Stimulated activated naive CD8-positive, alpha-beta T cell treated with anti-CD3 and anti-CD28 coated beads, Interleukin-15, Interleukin-2, amounts not matched to agents 100 ng/mL and 50 ng/mL, for 24 hours (primary cell): ENCODE data around the gene RAI1.

ENCODE experiments used
- H3K27ac Mint-ChIP-seq: one replicate; pipeline ENCODE4 v1.8.0; 2021; ENCODE audit warnings: mild to moderate bottlenecking, mixed read lengths
- H3K27me3 Mint-ChIP-seq: one replicate; pipeline ENCODE4 v1.8.0; 2021; ENCODE audit warnings: mixed read lengths
- H3K36me3 Mint-ChIP-seq: one replicate; pipeline ENCODE4 v1.8.0; 2021; ENCODE audit warnings: low read depth, mixed read lengths
- H3K4me1 Mint-ChIP-seq: one replicate; pipeline ENCODE4 v1.8.0; 2021; ENCODE audit warnings: low read depth, mixed read lengths
- H3K4me3 Mint-ChIP-seq: one replicate; pipeline ENCODE4 v1.8.0; 2021; ENCODE audit warnings: mild to moderate bottlenecking, mixed read lengths
- H3K9me3 Mint-ChIP-seq: one replicate; pipeline ENCODE4 v1.8.0; 2021; ENCODE audit warnings: mixed read lengths

Gene RAI1

GRCh38 chr17:17808706-17809432 lies 127.6 kb downstream of the RAI1 start:
- H3K27me3 Mint-ChIP-seq, result no peaks in the 10 kb centered on the region
- no peak overlapping the region for H3K27ac Mint-ChIP-seq
- peaks cover 9% of the 10 kb centered on the region for H3K36me3 Mint-ChIP-seq
- no peak overlapping the region for H3K4me3 Mint-ChIP-seq
- no peaks in the 10 kb centered on the region for H3K9me3 Mint-ChIP-seq
- peaks cover 13% of the 10 kb centered on the region for H3K4me1 Mint-ChIP-seq

DNA sequence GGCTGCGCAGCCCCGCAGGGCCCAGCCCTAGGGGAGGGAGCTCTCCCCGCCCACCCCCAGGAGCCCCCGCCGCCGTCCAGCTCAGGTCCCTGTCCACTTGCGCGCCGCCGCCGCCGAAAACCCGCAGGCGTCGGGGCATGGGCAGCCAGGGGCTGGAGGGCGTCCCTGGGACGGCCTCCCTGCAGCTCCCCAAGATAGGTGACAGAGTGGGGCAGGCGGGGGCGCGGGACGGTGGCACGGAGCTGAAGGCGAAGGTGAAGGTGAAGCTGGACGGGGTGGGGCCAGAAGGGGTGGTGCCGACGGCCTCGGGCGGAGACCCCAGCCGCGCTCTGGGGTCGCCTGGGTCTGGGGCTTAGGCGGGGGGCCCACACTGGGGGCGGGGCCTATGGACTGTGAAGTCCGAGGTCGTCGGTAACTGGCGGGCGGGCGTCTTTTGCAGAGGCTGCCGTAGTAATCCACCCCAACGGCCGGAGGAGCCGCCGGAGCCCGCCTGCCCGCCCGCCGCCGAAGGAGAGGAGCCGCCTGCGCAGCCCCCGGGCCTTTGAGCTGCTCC lies 128.3 kb downstream of the RAI1 start:
- no peaks in the 10 kb centered on the region for H3K9me3 Mint-ChIP-seq
- H3K27me3 Mint-ChIP-seq, result no peaks in the 10 kb centered on the region
- H3K4me1 Mint-ChIP-seq, result peaks cover 13% of the 10 kb centered on the region
- peaks cover 10% of the 10 kb centered on the region for H3K36me3 Mint-ChIP-seq
- H3K4me3 Mint-ChIP-seq, result no peak overlapping the region
- no peak overlapping the region for H3K27ac Mint-ChIP-seq

DNA sequence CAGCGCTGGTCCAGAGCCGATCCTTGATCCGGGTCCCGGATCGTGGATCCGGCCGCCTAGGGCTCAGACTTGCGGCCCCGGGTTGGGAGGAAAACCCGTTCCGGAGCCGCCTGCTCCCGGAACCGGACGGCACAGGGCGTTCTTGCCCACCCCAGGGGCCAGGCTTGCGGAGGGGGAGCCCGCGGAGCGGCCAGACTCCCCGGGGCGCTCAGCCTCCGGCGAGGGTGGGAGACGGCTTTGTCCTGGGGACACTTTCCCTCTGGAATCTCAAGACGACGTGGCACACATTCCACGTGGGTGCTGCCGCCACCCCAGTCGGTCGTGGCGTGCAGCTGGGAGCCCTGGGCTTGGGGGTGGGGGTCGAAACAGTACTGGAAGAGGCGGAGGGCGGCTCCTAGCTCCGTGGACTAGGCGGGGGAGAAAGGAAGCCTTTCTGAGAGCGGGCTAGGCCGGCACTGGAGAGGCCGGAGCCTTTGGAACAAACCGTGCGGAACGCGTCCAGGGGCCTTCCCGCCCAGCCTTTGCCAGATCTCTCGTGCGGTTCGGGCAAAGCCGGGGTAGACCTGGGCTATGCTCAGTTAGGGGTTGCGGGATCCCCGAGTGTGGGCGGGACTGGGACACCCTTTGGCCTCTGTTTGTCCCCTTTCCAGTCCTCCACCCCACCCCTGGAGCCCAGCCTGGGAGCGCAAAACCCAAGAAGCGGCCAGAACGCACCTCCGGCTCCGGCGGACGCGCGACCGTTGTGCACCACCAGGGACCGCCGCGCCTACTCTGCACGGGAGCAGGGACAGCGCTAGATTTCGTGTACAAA lies 129.0 kb downstream of the RAI1 start:
- peaks cover 13% of the 10 kb centered on the region for H3K4me1 Mint-ChIP-seq
- H3K36me3 Mint-ChIP-seq, result peaks cover 13% of the 10 kb centered on the region
- no peaks in the 10 kb centered on the region for H3K9me3 Mint-ChIP-seq
- no peak overlapping the region for H3K4me3 Mint-ChIP-seq
- H3K27ac Mint-ChIP-seq, result no peak overlapping the region
- no peaks in the 10 kb centered on the region for H3K27me3 Mint-ChIP-seq

GRCh38 chr17:17810895-17811248 lies 129.6 kb downstream of the RAI1 start:
- Mint-ChIP-seq H3K27ac (no peak overlapping the region), H3K4me1 (peaks cover 13% of the 10 kb centered on the region), H3K27me3 (no peaks in the 10 kb centered on the region), H3K36me3 (peaks cover 17% of the 10 kb centered on the region), H3K4me3 (no peak overlapping the region), H3K9me3 (no peaks in the 10 kb centered on the region)

GRCh38 chr17:17811381-17812210 lies 130.3 kb downstream of the RAI1 start:
- Mint-ChIP-seq H3K9me3 (no peaks in the 10 kb centered on the region), H3K4me3 (no peak overlapping the region), H3K27me3 (no peaks in the 10 kb centered on the region), H3K27ac (peak overlapping the region; percentile 31), H3K36me3 (peaks cover 17% of the 10 kb centered on the region), H3K4me1 (peaks cover 13% of the 10 kb centered on the region)

DNA sequence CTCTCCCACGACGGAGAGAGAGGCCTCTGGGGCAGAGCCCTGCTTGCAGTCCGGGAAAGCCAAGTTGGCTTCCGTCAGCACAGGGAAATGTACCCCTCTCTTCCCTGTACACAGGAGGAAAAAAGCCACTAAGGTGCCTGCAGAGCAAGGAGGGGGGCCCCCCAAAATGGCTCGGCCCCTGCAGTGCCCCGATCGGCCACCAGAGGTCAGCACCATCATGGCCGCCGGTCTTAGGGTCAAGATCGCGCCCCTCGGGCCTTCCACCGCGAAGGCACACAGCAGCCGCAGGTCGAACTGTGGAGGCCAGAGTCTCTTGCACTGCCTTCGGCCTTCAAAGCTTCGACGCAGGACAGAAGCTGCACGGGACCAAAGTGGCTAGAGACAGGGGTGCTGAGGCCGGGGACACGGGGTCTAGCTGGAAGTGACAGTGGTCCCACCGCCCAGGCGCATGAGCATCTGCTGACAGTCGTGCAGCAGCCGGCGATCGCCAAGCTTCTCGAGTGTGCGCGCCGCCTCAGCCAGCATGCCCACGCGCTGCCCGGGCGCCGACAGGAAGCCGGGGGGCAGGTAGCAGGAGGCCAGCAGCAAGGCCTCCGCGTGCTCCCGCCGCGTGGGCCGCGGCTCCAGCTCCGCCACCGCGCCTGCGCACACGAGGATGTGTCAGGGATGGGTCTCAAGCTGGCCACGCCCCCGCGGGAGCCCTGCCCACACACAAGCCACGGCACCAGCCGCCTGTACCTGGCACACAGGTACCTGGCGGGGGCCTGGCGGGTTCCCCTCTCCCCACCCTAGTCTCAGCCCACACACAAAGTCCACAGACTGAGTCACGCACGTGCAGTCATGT lies 131.2 kb downstream of the RAI1 start:
- H3K27ac Mint-ChIP-seq, result peak overlapping the region; percentile 16
- H3K4me1 Mint-ChIP-seq, result peaks cover 13% of the 10 kb centered on the region
- no peak overlapping the region for H3K4me3 Mint-ChIP-seq
- H3K27me3 Mint-ChIP-seq, result no peaks in the 10 kb centered on the region
- H3K9me3 Mint-ChIP-seq, result no peaks in the 10 kb centered on the region
- H3K36me3 Mint-ChIP-seq, result peaks cover 17% of the 10 kb centered on the region

DNA sequence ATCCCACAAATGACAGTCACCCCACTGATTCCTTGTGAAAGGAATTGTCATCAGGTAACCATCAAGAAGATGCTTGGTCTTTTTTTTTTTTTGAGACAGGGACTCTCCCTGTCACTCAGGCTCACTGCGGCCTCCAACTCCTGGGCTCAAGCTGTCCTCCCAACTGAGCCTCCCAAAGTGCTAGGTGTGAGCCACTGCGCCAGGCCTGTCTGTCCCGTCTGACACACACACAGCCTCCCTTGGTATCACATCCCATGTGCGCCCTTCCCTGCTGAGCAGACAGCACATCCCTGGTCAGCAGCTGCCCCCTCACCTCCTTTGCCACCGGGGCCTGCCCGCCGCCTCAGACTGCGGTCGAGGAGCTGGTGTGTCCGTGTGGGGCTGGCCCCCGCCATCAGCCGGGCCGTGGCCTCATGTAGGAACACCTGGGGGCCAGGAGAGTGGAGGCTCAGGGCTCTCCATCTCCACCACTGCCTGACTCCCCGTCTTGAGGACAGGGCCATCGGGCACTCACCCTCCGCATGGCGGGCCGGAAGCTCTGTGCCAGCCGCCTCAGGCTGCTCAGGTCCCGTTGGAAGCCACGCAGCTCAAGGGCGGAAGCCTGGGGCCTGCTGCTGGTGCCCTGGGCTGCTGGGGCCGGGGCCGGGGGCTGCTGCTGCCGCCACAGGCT lies 131.9 kb downstream of the RAI1 start:
- no peaks in the 10 kb centered on the region for H3K27me3 Mint-ChIP-seq
- H3K4me3 Mint-ChIP-seq, result no peak overlapping the region
- peak overlapping the region; percentile 16 for H3K27ac Mint-ChIP-seq
- H3K36me3 Mint-ChIP-seq, result peaks cover 23% of the 10 kb centered on the region
- peaks cover 13% of the 10 kb centered on the region for H3K4me1 Mint-ChIP-seq
- no peaks in the 10 kb centered on the region for H3K9me3 Mint-ChIP-seq

DNA sequence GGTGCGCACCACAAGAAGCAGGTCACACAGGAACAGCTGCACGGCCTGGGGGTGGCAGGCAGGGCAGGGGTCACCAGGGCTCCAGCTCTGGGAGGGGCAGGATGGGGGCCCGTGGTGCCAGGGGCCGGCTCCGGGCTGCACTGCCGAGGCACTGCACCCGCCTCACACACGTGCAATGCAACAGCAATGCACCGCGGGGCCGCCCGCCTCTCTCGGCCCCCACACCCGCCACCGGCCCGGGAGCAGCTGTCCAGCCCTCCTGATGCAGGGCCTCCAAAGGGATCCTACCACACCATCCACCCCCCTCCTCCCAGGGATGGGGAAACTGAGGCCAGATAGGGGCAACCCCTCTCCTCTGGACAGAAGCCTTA lies 132.5 kb downstream of the RAI1 start:
- H3K36me3 Mint-ChIP-seq, result peaks cover 26% of the 10 kb centered on the region
- no peak overlapping the region for H3K4me3 Mint-ChIP-seq
- no peak overlapping the region for H3K27ac Mint-ChIP-seq
- H3K27me3 Mint-ChIP-seq, result no peaks in the 10 kb centered on the region
- H3K9me3 Mint-ChIP-seq, result no peaks in the 10 kb centered on the region
- H3K4me1 Mint-ChIP-seq, result peaks cover 14% of the 10 kb centered on the region

- Mint-ChIP-seq H3K9me3 (no peaks in the 10 kb centered on the region), H3K4me1 (peaks cover 16% of the 10 kb centered on the region), H3K27me3 (no peaks in the 10 kb centered on the region), H3K36me3 (peaks cover 32% of the 10 kb centered on the region), H3K4me3 (no peak overlapping the region), H3K27ac (no peak overlapping the region)
Observed at GRCh38 chr17:17814162-17815061, 133.2 kb downstream of the RAI1 start.

DNA sequence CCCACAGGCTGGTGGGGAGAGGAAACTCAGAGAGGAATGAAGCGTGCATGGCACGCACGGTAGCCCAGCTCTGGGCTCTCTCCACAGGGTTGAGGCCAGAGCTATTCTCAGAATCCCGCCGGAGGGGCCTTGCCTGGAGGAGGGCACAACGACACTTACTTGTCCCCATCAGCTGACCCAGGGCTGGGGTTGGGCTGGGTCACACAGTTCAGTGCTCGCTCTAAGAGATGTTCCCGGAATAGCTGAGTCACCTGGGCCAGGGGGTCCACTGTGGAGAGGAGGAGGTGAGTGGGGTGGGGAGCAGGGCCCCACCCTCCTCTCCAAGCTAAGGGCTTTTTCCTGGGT lies 133.8 kb downstream of the RAI1 start:
- Mint-ChIP-seq H3K4me1 (peaks cover 22% of the 10 kb centered on the region), H3K27me3 (no peaks in the 10 kb centered on the region), H3K27ac (no peak overlapping the region), H3K4me3 (no peak overlapping the region), H3K9me3 (no peaks in the 10 kb centered on the region), H3K36me3 (peaks cover 36% of the 10 kb centered on the region)

- peaks cover 40% of the 10 kb centered on the region for H3K36me3 Mint-ChIP-seq
- no peak overlapping the region for H3K4me3 Mint-ChIP-seq
Observed at GRCh38 chr17:17815436-17816200, 134.4 kb downstream of the RAI1 start.

GRCh38 chr17:17816240-17816814 lies 135.1 kb downstream of the RAI1 start:
- H3K27me3 Mint-ChIP-seq, result no peaks in the 10 kb centered on the region
- H3K4me1 Mint-ChIP-seq, result peaks cover 35% of the 10 kb centered on the region
- H3K36me3 Mint-ChIP-seq, result peaks cover 40% of the 10 kb centered on the region
- no peak overlapping the region for H3K4me3 Mint-ChIP-seq
- no peaks in the 10 kb centered on the region for H3K9me3 Mint-ChIP-seq
- H3K27ac Mint-ChIP-seq, result no peak overlapping the region

More at GRCh38 chr17:17815436-17816200, 134.4 kb downstream of the RAI1 start:
- Mint-ChIP-seq H3K4me1 (peaks cover 28% of the 10 kb centered on the region), H3K27me3 (no peaks in the 10 kb centered on the region), H3K9me3 (no peaks in the 10 kb centered on the region), H3K27ac (no peak overlapping the region)
